Hepatocyte (in vitro differentiated cells): Measurements from ENCODE around the gene PCSK6.

Experiments used
- CTCF ChIP-seq: fragments of 200-600 bp; sonication (generic); IDR thresholded peaks from 2 replicates; pipeline ENCODE4 v1.5.1; 2016; ENCODE audit warnings: antibody characterized with exemption, mild to moderate bottlenecking; ENCODE audit not compliant: poor library complexity
- EZH2 ChIP-seq: fragments of 200-600 bp; sonication (generic); IDR thresholded peaks from 2 replicates; pipeline ENCODE4 v1.6.1; 2016; ENCODE audit warnings: antibody characterized with exemption, mild to moderate bottlenecking, borderline replicate concordance
- EZH2phosphoT487 ChIP-seq: fragments of 200-600 bp; sonication (generic); IDR thresholded peaks from one replicate; pipeline ENCODE4 v1.6.1; 2018; ENCODE audit warnings: antibody characterized with exemption, mild to moderate bottlenecking, low read depth, moderate library complexity; ENCODE audit not compliant: unreplicated experiment, severe bottlenecking

GRCh38 chr15:101254157-101255050 is 235.1 kb downstream of the PCSK6 start:
- TF ChIP-seq CTCF (no peak), EZH2 (no peak), EZH2phosphoT487 (no peak)
